GM15510 (cell line): ENCODE results near the gene STXBP1.

Source experiments
- POLR2A ChIP-seq: IDR thresholded peaks from 3 replicates; pipeline ENCODE4 v1.6.1; 2011; ENCODE audit warnings: borderline replicate concordance; ENCODE audit not compliant: insufficient read length; ENCODE audit errors: extremely low read depth

Gene STXBP1

DNA sequence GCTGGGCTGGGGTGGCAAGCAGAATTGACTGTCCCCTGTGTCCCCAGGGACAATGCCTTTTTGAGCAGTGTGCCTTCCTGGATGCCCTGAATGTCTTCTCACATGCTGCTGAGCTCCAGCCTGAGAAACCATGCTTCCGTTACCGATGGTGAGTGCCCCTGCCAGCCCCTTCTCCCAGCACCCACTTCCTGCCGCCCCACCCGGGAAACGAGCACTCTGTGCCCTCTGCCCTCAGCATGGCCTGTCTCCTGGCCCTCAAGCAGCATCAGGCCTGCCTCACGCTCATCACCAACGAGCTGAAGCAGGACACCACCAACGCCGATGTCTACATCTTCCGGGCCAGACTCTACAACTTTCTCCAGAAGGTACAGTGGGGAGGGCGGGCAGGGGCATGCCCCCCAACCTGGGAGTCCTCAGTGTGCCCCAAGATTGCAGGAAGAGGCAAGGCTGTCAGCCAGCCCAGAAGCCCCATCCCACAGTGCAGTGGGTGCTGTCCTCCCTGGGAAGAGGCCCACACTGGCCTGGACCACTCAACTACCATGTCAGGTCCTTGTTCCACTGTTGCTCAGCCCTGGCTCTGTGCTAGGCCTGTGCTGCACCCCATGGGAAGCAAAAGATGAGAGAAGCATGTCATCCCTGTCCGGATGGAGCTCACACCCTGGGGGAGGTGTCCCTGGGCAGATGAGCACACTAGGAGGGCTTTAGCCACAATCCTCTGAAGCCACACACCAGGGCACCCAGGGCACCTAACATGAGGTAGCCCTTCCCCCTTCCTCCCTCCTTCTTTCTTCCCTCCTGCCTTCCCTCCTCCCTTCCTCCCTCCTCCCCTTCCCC is 108.2 kb downstream of the STXBP1 start:
- TF ChIP-seq POLR2A: no peak

DNA sequence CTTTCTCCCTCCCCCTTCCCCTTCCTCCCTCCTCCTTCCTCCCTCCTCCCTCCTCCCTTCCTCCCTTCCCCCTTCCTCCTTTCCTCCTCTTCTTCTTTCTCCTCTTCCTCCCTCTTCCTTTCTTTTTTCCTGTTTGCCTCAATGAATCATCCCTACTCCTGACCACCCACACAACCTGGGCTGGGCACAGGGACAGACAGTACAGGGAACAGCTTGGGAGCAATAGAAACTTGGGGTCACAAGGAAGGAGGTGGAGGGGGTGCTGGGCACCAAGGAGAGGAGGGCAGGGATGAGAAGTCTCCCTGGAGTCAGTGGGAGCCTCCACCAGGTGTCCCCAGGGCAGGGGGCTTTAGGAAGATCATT is 108.8 kb downstream of the STXBP1 start:
- TF ChIP-seq POLR2A: no peak

DNA sequence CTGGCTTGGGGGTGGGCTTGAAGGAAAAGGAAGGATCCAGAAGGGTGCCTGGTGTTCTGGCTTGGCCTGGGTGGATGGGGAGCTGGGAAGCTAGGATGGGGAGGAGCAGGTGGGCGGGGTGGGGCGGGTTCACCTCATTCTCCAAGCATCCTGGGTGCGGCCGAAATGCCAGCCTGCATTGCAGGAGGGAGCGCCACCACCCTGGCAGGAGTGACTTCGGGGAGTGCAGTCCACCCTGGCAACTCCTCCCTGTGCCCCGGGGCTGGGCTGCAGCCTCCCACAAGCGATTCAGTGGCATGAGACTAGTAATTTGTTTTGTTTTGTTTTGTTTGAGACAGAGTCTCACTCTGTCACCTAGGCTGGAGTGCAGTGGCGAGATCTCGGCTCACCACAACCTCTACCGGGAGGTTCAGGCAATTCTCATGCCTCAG is 109.3 kb downstream of the STXBP1 start:
- TF ChIP-seq POLR2A: no peak

DNA sequence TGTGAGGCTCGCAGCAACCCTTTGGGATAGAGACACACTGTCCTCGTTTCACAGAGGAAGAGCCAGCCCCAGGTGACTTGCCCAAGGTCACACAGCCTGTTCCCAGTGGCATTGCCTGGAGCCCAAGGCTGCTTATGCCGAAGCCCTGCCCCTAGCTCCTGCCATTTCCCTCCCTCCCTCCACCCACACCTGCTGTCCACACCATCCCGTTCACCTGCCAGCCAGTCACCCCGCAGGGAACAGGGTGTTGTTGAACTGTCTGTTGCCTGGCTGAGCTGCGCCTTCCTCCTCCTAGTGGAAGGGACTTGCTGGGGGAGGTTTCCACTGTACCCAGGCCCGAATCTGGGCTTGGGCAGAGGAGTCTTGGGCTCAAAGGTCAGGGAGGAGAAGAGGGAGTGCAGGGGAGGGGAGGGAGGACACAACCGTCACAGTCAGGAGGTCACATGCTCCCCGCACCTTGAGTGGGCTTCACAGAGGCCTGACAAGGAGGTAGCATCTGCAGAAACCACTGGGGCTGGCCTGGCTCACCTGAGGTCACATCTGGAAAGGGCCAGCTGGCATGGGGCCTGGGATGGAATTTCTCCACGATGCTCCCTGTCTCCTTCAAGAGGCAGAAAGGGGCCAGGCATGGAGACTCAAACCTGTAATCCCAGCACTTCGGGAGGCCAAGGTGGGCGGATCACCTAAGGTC is 110.1 kb downstream of the STXBP1 start:
- TF ChIP-seq POLR2A: no peak

DNA sequence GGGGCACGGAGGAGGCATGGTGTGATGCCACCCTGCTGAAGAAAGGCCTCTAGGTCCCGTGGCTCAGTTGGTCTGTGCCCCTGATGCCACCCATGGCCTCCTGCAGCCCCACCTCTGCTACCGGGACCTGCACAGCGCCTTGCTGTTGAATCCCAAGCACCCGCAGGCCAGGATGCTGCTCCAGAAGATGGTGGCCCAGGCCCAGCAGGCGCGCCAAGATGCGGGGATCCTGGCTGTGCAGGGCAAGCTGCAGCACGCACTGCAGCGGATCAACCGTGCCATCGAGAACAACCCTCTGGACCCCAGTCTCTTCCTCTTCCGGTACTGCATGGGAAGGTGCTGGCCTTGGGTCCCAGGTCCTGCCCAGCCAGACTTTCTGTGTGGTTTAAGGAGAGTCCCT is 110.9 kb downstream of the STXBP1 start:
- TF ChIP-seq POLR2A: no peak

DNA sequence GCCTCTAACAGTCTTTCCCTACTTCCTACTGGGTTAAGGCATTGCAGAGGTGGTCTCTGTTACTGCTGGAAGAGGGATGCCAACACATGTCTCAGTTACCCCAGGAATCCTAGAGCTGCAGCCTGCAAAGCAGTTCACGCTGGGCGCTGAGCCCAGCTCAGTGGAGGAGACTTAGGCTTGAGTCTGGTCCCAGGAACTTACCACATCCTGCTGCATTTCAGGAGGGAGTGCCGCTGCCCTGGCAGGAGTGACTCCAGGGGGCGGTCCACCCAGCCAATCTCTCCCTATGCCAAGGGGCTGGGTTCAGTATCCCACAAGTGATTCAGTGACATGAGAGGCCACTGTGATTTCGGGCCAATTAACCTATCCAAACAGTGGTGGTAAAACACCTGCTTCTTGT is 111.4 kb downstream of the STXBP1 start:
- TF ChIP-seq POLR2A: no peak

DNA sequence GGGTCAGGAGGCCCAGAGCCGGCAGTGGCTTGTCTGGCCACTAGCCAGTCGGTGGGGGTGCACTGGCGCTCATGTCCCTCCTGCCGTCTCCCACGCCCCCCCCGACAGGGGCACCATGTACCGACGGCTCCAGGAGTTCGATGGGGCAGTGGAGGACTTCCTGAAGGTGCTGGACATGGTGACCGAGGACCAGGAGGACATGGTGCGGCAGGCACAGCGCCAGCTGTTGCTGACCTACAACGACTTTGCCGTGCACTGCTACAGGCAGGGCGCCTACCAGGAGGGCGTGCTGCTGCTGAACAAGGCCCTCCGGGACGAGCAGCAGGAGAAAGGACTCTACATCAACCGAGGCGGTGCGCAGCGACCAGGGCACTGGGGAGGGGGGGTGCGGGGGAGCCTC is 111.9 kb downstream of the STXBP1 start:
- TF ChIP-seq POLR2A: no peak

DNA sequence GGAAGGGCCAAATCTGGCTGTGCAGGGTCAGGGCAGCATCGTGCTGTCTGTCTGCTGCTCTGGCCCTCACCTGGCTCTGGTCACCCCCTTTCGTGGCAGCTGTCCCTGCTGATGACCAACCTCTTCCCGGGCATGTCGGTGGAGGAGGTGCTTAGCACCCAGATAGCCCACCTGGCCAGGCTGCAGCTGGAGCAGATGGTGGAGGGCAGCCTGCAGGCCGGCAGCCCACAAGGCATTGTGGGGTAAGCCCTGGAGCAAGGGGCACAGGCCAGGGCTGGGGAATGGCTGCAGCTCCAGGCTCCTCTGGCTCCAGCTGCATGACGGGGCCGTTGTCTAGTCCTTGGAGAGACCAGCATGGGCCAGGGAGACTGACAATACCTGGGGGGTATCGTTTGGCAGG is 114.8 kb downstream of the STXBP1 start:
- TF ChIP-seq POLR2A: no peak

DNA sequence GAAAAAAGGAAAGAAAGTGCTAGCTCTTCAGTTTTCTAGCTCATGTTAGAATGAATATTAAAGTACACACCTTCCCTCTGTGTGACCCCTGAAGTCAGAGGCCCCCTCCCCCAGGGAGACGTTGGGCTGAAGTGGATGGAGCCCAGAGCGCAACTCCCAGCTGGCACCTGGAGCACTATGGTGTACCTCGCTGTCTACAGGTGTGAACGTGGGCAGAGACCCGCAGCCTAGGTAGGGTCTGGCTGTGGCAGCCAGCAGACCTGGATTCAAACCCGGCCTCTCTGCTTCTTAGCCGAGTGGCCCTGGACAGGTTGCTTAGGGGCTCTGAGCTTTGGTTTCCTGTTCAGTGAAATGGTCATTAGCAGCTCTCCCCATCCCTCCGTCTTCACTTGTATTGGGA is 116.7 kb downstream of the STXBP1 start:
- no peak for TF ChIP-seq POLR2A

DNA sequence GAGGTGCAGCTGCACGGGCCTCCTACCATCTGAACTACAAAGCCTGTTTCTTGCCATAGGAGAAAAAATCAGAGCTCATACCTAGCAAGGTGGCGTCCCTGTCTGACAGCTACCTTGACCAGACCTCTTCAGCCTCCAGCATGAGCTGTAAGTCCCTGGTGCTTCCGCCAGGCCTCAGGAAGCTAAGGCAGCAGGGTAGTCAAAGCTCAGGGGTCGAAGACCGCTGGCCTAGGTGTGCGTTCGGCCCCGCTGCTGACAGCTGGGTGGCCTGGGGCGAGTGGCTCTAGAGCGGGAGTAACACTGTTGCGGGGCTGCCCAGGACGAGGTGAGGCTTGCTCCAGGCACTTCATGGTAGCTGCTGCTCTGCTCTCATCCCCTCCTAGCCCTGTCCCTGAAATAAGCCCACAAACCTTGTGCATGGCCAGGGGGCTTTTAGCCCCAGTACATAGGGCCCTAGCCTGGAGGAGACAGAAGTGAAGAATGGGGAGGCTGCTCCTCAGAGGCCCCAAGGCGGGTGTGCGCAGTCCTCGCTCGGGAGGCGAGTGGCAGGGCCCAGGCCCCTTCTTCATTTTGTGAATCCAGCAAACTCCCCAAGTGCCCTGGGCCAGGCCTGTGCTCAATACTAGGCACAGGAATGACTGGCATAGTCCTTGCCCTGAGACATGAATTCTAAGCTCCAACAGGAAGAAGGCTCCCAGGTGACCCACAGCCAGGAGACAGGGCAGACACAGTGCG is 117.6 kb downstream of the STXBP1 start:
- no peak for TF ChIP-seq POLR2A

DNA sequence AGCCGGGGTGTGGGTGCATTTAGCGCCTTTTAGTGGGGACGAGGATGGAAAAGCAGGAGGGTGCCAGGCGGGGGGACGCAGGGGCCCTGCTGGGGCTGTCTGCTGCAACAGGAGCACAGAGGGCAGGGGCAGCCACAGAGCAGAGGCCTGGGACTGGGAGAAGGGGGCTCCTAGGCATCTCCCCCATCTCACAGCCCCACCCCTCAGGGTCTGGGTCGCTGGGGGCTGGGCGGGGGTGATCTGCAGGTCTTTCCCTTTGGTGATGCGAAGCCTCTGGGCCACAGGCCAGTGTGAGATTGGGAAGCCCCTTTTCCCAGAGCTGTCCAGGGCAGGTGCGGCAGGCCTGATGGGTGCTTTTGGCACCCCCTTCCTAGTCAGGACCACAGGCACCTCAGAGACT is 118.2 kb downstream of the STXBP1 start:
- TF ChIP-seq POLR2A: no peak

DNA sequence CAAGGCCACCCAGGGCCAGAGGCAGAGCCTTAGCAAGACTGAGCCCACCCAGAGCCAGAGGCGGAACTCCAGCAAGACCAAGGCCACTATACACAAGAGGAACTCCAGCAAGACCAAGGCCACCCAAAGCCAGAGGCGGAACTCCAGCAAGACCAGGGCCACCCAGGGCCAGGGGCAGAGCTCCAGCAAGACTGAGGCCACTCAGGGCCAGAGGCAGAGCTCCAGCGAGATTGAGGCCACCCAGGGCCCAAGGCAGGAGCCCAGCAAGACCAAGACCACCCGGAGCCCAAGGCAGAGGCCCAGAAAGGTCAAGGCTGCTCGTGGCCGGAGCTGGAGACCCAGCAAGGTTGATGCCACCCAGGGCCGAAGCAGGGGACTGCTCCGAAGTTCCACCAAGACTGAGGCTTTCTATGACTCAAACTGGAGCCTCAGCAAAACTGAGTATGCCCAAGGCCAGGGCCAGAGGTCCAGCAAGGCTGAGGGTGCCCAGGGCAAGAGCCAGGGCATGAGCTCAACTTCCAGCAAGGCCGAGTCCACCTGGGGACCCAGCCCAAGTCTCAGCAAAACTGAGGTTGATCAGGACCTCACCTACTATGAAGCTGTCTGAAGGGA is 118.8 kb downstream of the STXBP1 start:
- TF ChIP-seq POLR2A: no peak

DNA sequence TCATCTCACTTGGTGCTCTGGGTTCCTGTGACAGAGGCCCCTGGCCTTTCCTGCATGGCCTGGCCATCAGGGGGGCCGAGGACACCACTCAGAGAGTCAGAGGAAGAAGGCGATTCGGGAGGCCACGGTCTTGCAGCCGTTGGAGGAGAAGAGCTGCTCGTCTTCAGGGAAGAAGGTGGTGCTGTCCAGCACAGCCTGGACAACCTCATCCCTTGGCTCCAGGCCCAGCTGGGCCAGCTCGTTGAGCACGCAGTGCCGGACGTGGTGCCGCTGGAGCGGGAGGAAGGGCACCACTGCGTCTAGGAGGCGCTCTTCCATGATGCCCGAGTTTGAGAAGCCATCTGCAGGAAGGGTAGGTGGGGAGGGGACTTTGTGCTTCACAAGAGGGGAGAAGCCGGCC is 119.9 kb downstream of the STXBP1 start:
- no peak for TF ChIP-seq POLR2A

DNA sequence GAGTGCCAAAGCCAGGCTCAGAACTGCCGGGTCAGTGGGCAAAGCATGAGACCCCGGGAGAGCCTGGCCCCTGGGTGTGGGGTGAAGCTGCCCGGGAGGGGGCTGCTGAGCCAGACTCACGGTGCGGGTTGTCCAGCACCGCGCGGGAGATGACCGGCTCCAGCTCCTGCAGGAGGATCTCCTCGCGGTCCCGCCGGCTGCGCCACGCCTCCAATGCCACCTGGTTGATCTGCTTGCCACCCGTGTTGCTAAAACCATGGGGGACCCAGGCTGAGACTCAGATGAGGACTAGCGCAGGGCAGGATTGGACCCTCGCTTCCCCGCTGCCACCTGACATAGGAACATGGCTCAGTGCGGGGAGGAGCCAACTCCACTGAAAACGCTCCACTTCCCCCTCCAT is 120.4 kb downstream of the STXBP1 start:
- TF ChIP-seq POLR2A: no peak

DNA sequence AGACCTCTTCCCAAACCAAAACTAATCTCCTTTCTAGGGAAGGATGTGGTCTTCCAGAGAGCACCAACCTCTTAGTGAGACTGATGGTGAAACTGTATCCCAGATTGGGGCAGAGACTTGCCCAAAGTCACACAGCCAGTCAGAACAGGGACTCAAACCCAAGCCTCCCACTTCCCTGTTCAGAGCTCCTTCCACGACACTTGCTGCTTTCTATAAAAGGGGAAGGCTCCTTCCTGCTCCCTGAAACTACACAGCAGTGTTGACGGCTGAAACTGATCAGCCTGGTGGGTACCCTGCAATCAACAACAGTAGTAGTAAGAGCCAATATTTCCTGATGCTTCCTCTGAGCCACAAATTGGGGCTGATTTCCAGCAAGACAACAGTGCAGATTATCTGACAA is 121.5 kb downstream of the STXBP1 start:
- TF ChIP-seq POLR2A: no peak
